Choroid plexus epithelial cell (primary cell): ENCODE results near the gene SLC30A10.
"Not testable (repeated sequence)": the region's sequence is repeated elsewhere in the genome, so short reads cannot be mapped to it uniquely, and the experiment has no call there.

ENCODE experiments used
- DNase-seq: peaks from one replicate; pipeline ENCODE4 v3.0.0-alpha.2; 2010; ENCODE audit warnings: low read depth
- H3K4me3 ChIP-seq: 2 replicates; pipeline ENCODE4 v1.5.1; 2011; ENCODE audit warnings: low read depth, mild to moderate bottlenecking, control low read depth, low read length, moderate library complexity
- TF ChIP-seq, protein P1 (sequence below): conservative IDR thresholded peaks from 2 replicates; pipeline ENCODE4 v1.5.1; 2011; ENCODE audit warnings: low read depth, mild to moderate bottlenecking, control low read depth, inconsistent platforms, low read length, moderate library complexity

Gene SLC30A10

DNA sequence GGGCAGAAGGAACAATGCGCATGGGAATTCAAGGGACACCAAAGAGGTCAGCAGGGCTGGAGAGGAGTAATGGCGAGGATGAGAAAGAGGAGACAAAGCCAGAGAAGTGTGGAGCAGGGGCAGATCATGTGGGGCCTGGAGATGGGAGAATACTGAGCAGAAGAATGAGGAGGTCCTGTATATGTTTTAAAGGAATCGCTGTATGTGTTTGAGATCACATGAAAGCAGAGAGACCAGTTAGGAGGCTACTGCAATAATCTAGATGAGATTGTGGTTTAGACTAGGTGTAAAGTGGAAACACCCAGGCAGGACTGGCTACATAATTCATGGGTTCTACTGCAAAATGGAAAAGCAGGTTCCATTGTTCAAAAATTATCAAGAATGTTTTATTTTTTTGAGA, 33.3 kb upstream of the SLC30A10 start:
- TF ChIP-seq, protein P1, sequence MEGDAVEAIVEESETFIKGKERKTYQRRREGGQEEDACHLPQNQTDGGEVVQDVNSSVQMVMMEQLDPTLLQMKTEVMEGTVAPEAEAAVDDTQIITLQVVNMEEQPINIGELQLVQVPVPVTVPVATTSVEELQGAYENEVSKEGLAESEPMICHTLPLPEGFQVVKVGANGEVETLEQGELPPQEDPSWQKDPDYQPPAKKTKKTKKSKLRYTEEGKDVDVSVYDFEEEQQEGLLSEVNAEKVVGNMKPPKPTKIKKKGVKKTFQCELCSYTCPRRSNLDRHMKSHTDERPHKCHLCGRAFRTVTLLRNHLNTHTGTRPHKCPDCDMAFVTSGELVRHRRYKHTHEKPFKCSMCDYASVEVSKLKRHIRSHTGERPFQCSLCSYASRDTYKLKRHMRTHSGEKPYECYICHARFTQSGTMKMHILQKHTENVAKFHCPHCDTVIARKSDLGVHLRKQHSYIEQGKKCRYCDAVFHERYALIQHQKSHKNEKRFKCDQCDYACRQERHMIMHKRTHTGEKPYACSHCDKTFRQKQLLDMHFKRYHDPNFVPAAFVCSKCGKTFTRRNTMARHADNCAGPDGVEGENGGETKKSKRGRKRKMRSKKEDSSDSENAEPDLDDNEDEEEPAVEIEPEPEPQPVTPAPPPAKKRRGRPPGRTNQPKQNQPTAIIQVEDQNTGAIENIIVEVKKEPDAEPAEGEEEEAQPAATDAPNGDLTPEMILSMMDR, result no peak
- DNase-seq, result no peak

DNA sequence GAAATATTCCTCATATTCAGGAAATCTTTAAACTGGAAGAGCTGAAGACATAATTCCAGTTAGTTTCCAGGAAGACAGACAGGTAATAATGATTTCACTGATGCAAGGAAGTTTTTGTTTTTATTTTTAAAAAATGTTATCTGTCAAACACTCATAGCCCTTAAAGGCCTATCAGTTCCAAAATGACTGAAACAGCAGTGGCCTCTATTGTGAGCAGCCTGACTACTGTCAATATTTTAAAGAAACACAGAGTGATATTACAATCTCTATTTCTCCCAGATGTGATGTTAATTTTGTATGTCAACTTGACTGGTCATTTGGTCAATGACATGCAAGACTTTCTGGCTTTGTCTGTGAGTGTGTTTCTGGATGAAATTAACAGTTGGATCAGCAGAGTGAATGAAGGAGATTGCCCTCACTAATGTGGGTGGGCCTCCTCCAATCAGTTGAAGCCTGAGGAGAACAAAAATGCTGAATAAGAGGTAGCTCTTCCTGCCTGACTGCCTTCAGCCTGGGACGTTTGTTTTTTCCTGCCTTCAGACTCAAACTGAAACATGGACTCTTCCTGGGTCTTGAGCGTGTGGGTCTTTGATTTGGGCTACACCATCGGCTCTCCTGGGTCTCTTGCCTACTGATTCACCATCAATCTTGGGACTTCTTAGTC, 31.3 kb upstream of the SLC30A10 start:
- H3K4me3 ChIP-seq, result no peak overlapping the region
- no peak for DNase-seq
- TF ChIP-seq, protein P1, result no peak

More for the DNA sequence above, 33.3 kb upstream of the SLC30A10 start:
- no peak overlapping the region for H3K4me3 ChIP-seq

DNA sequence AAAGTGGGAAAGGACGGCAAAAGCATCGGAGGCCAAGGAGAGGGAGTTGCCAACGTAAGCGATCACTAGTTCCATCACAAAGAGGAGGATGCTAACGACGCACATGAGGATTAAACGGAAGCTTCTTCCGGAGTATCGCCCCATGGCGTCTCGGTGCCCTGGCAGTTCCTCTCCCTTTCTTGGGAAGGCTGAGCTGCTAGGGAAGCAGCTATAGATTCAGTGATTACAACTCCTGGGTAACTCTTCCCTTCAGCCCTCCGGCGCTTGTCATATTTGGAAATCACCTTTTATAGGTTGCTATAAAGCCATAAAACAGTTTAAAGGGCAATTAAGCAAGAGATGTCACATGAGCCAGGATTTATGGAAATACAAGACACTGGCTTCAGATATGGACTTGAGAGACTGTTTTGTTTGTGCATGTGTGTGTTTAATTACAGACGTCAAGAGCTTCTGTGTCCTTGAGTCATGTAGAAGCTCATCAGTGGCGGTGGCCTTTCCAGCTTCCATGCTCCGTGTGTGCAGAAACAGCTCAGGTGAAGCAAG, 30.6 kb upstream of the SLC30A10 start:
- H3K4me3 ChIP-seq, result no peak overlapping the region
- TF ChIP-seq, protein P1, result no peak
- DNase-seq, result no peak

DNA sequence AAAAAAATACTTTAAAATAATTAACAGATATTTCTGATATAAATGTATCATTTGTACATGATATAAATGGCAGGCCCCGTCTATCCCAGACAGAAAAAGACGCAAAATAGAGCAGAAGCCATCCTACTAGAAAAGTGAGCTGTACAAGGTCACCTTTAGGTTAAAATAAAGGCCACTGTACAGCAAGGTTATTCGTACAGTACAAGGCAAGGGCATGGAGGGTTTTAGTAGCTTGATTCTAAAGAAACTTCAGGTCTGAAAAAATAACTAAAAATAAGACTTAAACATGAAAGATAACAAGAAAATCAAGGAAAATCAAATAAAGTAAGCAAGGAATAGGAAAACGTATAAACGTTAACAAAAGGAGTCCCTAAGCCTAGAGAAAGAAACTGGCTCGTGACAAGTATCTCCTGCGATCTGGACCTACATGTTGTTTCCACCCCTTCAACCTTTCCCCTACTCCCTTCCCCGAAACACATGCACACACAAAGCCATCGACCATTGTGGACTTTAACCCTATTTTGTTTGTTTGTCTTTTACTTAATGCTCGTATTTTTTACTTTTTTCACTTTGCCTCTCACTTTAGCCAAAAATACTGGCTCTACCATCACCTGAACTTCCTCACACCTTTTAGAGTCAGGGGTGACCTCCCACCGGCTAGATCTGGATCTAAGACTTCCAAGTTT, 26.5 kb upstream of the SLC30A10 start:
- DNase-seq, result no peak
- H3K4me3 ChIP-seq, result no peak overlapping the region
- TF ChIP-seq, protein P1, result no peak

DNA sequence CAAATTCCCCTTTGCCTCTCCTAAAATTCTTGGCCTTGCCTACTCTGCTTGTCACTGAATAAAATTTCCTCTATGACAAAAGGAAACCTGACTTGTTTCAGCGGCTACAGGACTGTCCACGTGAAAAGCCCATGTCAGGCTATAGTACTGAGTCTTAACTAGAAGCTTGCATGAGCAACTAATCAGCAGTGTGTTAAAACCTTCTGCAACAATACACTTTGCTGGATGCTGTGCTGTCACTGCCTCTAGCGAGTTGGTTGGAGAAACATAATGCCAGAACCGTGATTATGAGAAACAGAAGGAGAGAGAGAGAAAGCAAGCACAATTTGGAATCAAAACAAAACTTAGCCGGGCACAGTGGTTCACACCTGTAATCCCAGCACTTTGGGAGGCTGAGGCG, 25.7 kb upstream of the SLC30A10 start:
- H3K4me3 ChIP-seq, result no peak overlapping the region
- TF ChIP-seq, protein P1, result no peak
- no peak for DNase-seq

DNA sequence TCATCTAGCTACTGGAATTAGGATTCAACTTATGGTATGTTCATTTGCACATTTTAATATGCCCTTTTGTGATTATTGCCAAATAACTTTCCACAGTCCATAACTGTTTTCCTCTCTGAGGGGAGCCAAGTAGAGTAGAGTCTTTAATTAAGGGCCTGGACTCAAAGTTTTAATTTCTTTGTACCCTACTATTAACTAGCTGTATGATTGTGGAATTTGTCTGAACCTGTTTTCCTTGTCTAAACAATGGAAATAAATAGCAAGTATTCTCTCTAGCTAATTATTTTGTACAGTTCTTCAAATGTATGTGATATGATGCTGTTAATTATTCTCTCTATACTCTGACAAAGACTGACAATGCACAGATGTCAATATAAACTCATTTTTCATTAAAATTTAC, 24.0 kb upstream of the SLC30A10 start:
- TF ChIP-seq, protein P1, result no peak
- no peak overlapping the region for H3K4me3 ChIP-seq
- DNase-seq, result no peak

DNA sequence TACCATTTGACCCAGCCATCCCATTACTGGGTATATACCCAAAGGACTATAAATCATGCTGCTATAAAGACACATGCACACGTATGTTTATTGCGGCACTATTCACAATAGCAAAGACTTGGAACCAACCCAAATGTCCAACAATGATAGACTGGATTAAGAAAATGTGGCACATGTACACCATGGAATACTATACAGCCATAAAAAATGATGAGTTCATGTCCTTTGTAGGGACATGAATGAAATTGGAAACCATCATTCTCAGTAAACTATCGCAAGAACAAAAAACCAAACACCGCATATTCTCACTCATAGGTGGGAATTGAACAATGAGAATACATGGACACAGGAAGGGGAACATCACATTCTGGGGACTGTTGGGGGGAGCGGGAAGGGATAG, 20.9 kb upstream of the SLC30A10 start:
- H3K4me3 ChIP-seq, DNase-seq: not testable (repeated sequence)

DNA sequence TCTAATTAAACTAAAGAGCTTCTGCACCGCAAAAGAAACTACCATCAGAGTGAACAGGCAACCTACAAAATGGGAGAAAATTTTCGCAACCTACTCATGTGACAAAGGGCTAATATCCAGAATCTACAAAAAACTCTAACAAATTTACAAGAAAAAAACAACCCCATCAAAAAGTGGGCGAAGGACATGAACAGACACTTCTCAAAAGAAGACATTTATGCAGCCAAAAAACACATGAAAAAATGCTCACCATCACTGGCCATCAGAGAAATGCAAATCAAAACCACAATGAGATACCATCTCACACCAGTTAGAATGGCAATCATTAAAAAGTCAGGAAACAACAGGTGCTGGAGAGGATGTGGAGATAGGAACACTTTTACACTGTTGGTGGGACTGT, 20.4 kb upstream of the SLC30A10 start:
- DNase-seq, H3K4me3 ChIP-seq: not testable (repeated sequence)
